Myocyte (in vitro differentiated cells): ENCODE measurements around the gene CMYA5. TPM values are rescaled to one million over a fixed set of nuclear protein-coding genes. Genes with fewer than 3 reads are reported as not detected.
"Not testable (repeated sequence)": the region's sequence is repeated elsewhere in the genome, so short reads cannot be mapped to it uniquely, and the experiment has no call there.

Experiments
- DNase-seq: peaks from one replicate; pipeline ENCODE4 v3.0.0-alpha.2; 2012; ENCODE audit warnings: low read depth
- total RNA-seq: library from RNA; depleted of rRNA; stranded (reverse); fragments of >200 nt; gene quantifications from 2 replicates; pipeline ENCODE4 v1.2.3, GENCODE V29; 2014

The CMYA5 gene
- total RNA-seq, 1 donor from 2014 or later, result 0.56 TPM

DNA sequence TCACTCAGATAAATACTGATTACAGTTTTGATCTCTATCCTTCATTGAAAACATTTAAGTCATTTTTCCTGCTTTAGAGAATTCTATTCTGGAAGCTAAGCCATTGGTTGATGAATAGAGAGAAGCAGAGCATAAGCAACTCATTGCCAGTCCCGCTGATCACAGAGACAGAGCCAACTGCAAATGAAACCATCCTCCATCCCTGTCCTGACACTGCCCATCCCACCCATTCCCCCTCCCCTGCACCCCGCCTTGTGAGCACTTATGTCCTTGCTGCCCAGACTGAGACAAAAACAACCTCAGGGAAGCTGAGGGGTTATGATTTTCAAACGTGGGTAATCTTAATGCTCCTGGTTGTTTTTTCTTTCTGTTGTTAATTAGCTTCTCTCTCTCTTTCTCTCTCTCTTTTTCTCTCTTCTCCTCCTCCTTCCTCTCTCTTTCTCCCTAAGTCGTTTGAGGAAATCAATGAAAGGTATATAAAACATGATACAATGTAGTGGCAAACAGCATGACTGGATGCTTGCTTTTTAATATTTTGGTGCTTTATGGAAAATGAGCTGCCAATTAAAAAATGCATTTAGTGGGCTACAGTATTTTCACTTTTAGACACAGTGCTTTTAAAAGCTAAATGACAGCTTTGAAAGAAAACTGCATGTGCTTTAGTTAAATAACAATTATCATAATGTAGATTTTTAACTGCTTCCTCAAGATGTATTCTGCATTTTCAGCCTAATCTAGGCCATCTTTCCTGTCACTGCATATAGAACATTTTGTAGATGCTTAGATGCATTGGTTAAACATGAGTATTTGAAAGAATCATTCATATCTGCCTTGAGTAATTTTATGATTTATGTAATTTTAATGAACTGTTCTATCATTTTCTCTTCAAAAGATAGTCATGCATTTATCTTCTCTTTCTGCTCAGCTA is 57.3 kb downstream of the CMYA5 start:
- no peak for DNase-seq

DNA sequence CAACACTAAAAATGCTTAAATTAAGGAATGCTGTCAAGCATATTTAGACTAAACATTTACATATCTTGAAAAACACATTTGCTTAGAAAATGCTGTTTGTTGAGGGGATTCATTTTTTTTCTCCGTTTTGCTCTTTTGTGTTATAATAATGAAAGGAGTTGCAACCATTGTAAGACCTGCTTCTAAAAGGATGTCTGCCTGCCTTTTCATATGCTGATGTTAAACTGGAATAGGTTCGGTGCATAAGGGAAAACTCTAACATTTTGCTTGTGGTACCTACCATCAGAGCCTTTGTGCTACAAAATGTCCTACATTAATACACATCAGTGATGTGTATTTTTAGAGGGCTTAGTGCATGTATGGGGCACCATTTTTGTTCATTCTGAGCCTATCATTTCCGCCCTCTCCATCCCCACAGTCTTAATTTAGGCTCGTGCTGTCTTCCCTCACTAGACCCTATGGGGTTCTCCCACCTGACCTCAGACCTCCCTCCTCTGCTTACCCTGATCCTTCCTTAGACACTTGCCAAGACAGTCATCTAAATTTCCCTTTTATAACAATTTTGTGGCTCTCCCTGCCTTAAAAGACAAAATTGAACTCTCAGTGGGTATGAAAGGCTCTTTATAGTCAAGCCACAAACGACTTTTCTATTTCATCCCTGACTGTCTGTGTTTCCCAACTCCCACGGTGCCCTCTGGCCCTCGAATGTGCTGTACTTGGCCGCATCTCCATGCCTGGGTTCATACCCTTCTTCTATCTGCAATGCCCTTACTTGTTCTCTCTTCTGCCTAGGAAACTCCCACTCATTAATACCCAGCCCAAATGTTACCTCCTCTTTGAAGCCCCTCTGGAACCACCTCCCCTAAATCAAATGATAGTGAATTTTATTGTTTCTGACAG is 61.2 kb downstream of the CMYA5 start:
- no peak for DNase-seq

DNA sequence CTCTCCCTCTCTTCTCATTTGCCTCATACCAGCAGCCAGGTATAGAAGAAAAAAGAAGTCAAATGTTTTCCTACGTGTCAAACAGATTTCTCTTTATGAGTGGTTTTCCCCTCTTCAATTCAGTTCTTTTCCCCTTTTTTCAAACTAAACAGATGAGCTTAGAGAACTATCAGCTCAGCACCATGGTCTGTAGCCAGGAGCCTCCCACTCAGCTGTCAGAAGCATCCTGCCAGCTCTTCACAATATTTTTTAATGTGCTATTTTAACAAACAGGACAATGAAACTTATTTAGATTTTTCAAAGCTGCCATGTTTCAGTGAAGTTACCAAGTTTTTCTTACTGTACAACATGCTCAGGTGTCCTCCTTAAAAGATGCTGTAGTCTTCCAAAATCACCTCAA is 63.5 kb downstream of the CMYA5 start:
- DNase-seq, result no peak

DNA sequence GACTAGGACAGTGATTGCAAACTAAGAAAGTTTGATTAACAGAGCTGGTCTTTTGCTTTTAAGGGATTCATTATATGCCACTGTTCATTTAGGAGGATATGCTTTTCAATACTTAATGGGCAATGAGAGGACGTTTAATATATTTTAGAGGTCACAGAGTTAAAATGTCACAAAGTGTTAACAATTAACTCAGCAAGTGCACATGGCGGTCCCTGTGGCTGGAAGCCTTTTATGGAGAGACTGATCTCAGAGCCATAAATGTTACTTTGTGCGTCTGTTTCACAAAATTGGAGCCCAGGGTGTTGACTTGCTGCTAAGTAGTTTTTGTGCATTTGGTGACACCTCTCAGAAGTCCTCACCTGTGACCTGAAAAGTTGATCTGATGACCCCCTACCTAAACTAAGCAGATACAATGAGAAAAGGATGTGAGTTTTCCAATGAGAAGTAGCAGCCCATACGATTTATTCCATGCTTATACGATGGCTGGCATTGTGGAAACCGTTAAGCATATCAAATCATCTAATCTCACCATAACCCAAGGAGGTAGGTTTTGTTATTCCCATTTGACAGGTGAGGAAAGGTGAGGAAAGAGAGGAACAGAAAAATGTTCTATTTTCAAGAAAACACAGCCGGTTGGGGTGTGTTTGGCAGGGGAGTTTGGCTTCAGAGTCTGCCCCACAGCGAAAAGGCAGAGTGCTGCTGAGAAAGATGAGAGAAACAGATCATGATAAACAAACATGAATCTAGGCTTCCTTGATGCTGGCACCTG is 64.4 kb downstream of the CMYA5 start:
- DNase-seq, result no peak

DNA sequence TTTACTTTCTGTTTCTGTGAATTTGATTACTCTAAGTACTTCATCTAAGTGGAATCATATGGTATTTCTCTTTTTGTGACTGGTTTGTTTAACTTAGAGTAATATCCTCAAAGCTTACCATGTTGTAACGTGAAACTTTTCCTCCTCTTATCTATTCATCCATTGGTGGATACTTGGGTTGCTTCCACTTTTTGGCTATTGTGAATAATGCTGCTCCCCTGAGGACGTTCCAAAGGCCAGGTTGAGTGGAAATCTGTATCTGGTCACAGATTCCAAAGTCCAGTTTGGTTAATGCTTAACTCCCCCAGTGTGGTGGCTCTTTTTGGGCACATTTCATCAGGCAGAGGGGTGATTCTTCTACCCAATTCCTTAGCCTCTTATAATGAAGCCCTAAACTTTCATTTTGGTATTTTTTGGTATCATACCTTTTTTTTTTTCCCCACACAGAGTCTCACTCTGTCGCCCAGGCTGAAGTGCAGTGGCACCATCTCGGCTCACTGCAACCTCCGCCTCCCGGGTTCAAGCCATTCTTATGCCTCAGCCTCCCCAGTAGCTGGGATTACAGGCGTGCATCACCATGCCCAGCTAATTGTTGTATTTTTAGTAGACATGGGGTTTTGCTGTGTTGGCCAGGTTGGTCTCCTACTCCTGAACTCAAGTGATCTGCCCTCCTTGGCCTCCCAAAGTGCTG is 65.4 kb downstream of the CMYA5 start:
- no peak for DNase-seq

DNA sequence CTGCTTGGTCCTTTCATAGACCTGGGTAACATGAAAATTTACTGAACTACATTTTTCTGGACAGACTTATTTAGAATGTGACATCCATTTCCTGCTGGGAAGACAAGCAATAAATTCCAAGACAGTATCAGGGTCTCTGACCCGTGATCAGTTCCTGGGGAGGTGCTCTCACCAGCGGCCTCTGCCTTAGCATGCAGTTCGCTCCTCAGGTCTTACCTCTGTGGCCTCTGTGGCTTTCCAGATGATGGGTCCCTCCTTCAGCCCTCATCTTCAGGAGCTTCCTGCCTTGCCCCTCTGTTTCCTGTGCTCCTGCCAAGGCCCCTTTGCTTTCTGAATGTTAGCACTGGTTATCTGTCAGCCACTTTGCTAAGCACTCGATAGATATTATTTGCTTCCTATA is 66.4 kb downstream of the CMYA5 start:
- DNase-seq, result no peak

DNA sequence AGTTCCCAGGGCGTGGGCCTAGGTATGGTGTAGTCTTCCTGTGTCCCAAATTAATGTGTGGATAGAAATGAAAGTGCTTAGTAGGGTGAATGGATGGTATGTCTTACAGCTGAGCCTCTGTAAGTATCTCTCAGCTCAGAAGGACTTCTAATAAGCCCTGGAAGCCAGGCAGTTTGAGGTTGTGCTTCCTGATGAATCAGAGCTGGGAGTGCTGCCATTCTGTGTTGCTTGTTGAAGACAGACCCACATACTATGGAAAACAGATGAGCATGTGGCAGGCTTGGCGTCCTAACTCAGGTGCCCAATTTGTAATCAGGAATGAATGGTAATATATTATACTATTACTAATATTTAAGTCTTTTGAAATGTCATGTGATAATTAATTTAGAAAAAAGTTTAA is 69.8 kb downstream of the CMYA5 start:
- peak; percentile 47 for DNase-seq

DNA sequence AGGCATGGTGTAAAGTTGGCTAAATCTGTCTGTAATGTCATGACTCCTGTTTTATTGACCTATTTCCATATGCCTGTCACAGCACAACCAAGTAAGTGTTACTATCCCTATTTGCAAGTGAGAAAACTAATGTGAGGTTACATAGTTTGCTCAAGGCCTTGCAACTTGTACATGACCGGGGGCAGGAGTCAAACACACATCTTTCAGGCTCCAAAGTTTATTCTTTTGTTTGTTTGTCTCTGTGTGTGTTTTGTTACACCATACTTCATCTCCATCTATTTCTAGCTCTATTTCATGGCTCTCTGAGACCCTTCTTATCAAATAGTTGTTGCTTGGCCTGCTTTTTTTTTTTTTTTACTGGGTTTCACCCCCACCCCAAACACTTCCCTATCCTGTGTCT is 70.2 kb downstream of the CMYA5 start:
- DNase-seq, result no peak

DNA sequence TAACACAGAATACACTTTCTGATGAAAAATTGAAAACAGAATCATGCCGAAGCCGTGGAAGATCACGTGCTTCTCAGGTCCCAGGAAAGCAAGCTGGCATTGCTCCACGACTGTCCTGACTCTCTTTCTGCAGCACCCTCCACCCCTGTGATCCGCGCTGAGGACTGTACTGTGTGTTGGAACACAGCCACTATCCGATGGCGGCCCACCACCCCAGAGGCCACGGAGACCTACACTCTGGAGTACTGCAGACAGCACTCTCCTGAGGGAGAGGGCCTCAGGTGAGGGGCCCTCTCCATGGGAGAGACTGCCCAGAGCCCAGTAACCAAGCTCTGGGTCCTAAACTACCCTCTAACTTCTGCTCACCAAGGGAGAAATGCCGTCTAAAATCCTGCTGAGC is 73.3 kb downstream of the CMYA5 start:
- DNase-seq, result no peak

DNA sequence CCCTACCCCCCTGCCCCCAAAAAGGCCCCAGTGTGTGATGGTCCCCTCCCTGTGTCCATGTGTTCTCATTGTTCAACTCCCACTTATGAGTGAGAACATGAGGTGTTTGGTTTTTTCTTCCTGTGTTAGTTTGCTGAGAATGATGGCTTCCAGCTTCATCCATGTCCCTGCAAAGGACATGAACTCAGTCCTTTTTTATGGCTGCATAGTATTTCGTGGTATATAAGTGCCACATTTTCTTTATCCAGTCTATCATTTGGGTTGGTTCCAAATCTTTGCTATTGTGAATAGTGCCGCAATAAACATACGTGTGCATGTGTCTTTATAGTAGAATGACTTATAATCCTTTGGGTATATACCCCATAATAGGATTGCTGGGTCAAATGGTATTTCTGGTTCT is 74.5 kb downstream of the CMYA5 start:
- not testable (repeated sequence) for DNase-seq

DNA sequence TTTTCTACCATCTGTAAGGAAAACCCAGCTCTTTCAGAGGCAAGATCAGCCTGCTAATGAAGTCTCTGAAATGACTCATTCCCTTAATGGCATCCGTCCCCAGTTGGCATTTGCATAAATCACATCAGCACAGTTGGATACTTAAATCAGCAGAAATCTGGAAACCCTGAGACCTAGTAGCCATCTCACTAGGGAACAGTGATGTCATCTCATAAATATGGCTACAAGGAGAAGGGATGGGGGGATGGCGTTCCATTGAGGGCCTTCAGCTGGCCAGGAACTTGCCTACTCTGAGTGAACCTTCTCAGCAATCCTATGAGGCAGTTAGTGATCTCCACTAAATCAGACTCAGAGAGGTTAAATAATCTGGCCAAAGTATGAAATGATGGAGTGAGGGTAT is 81.8 kb downstream of the CMYA5 start:
- peak; percentile 64 for DNase-seq

DNA sequence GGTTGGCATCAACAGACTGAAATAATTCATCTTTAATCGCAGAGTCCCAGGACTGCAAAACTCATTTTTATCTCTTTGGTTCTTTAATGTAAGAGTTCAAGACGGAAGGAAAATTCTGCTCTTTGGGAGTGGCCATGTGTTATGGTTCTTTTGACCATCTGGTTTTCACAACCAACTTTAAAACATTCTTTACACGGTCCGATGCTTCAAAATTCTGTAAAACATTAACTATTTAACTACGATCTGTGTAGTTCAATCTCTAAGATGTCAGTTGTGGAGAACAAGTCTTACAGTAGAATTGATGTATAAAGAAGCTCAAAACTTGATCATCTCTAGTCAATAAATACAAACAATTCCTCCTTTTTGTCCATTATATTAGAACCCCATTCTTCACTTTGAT is 83.0 kb downstream of the CMYA5 start:
- no peak for DNase-seq

DNA sequence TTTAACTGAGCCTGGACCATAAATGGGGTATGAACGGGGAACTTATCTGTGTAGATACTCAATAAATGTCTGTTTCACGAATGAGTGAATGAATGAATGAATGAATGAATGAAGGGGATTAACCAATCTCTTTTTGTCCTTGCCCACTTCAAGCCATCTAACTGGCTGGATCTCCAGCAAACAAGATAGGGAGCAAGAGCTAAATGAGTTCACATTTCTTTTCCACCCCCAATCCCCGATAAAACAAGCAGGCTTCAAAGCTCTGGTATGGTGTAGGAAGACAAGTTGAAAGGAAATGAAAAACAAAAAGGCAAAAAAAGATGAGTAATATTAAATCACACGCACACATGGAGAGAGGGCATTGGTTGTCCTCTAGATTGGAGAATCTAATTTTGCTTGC is 84.0 kb downstream of the CMYA5 start:
- no peak for DNase-seq

DNA sequence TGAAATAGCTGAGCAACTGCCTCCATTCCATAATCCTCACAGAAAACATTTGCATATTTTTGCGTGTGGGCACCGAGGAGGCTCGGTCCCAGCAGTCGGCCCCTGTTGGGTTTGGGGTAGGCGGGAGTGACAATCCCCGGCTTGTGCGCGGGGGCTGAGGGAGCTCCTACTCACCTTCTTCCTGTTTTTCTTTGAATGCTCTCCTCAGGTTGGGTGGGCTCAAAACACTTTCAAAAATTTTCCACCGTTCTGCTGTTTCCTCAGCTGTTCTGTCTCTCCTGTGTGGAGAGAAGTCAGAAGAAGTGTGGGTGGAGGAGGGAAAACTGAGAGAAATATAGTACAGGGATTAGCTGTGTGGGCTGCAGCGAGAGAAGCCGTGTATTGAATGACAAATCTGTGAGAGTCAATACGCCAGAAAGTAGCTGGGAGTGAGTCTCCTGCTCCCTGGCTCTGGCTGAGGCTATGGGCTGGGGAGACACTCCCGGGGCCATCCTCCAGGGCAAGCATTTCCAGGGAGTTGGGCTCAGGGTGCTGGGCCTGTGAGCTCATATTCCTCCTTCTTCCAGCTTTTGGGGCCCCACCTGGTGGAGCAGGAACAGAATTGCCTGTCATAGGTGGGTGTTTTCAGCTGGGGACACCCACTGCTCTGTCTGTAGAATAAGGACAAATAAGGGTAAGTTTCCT is 84.7 kb downstream of the CMYA5 start:
- DNase-seq, result peak; percentile 29

DNA sequence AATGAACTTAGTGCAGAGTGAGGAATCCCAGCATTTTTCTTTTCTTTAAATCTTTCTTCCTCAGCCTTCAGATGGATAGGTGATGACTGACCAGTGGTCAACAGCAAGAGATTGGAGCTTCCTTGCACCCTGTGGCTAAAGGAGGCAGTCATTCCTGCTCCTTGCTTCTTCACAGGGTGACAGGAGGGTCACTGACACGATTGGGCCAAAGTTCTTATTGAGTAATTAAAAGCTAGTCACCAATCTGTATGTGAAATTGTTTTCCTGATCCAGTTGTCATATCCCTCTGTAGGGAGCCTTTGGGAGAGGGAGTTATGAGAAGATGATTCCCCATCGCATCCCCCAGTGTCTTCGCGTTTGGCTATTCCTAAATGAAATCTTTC is 85.2 kb downstream of the CMYA5 start:
- no peak for DNase-seq

DNA sequence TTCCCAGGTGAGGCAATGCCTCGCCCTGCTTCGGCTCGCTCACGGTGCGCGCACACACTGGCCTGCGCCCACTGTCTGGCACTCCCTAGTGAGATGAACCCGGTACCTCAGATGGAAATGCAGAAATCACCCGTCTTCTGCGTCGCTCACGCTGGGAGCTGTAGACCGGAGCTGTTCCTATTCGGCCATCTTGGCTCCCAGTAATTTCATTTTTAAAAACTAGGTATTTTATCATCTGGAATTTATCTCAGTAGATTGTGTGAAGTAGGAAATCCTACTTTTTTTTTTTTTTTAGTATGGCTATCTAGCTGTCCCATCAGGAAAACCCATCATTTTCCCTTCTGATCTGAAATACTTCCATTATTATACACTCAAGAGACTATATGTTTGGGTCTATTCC is 95.1 kb downstream of the CMYA5 start:
- DNase-seq, result not testable (repeated sequence)

DNA sequence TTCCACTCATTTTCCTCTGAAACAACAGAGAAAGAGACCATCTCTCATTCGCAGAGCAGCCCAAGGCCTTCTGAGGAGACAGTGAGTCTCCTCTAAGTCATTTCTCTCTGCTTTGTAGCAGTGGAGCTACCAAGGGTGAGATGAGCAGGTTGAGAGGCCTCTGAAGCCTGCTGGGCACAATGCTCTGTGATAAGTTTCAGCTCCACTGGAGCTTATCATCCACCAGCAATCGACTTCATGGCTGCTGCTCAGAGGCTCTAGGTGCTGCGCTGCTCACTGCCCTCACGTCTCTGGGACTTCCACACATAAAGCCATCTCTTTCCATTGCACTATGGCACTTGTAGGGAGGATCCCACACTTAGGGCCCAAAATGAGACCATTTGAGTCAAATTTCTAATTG is 96.3 kb downstream of the CMYA5 start:
- DNase-seq, result no peak

DNA sequence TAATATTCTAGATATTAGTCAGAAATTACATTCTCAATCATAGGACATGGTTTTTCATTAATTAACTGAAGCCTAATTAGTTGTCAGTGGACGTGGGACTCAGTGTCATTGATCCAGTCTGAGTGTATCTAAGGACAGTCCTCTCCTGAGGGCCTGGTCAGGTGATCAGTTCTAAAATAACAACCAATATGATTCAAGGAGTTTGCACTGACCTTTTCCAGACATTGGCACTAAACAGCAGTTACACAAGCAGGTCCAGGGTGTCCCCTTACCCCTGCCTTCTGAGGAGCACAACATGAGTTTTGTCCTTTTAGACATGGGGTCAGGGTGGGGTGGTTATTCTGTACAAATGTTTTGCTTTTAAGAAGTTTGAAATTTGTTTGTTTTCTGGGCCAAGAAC is 97.8 kb downstream of the CMYA5 start:
- no peak for DNase-seq

DNA sequence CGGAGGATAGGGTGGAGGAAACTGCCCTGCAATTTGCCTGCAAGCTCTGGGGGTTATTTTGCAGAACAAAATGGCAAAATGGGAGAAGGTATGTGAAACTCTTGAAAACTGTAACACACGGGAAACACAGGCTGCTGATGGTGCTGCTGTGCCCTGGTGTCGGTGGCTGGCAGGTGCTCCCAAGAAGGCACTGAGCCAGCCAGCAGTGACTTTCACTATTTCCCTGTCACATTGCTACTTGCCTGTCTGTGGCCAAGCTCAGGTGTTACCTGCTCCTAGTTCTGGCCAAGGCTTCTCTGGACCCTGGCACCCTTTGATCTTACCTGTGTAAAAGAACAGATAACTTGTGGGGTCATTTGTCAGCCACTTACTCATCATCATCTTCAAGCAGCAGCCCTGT is 102.2 kb downstream of the CMYA5 start:
- DNase-seq, result no peak

DNA sequence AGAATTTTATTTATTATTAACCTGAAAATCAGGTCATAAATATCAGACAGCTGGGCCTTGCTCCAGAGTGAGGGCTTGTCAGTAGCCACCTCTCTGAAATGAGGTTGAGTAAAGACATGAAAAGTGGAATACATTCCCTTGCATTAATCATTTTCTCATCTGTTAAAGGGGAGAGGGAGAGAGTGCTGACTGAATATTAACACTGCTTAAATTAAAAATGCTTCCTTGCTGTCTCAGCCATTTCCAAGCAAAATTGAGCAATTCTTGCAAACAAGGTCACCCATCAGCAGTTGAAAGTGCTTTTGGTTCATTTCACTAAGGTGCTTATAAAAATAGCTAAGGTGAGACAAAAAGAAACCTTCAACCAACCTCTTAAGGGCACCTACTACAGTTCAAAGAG is 102.8 kb downstream of the CMYA5 start:
- DNase-seq, result no peak
